HG02938 (cell line): ENCODE data around the gene CEMP1.

Experiments used
- ATAC-seq: cut with Tn5 transposase; IDR thresholded peaks from one replicate; pipeline ENCODE4 v1.9.1; 2021; ENCODE audit warnings: mild to moderate bottlenecking, moderate library complexity; ENCODE audit not compliant: unreplicated experiment

Gene CEMP1

GRCh38 chr16:2507052-2507659 is 24.1 kb downstream of the CEMP1 start:
- ATAC-seq: no peak

DNA sequence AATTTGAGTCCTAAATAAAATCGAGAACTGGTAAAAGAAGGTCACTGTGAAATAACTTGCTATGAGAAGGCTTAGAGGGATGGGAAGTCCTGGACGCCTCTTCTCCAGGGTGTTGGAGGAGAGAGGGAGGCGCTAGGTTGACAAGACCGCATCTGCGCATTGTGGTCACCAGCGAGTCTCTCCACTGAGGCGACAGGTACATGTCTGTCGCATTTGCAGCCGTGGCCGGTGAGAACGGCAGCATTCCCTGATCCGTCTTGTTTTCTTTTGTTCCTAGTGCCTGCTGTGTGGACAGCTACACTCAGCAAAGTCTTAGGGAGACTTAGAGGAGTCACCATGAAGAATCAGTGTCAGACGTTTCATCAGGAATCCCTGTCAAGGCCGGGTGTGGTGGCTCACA is 25.5 kb downstream of the CEMP1 start:
- no peak for ATAC-seq

DNA sequence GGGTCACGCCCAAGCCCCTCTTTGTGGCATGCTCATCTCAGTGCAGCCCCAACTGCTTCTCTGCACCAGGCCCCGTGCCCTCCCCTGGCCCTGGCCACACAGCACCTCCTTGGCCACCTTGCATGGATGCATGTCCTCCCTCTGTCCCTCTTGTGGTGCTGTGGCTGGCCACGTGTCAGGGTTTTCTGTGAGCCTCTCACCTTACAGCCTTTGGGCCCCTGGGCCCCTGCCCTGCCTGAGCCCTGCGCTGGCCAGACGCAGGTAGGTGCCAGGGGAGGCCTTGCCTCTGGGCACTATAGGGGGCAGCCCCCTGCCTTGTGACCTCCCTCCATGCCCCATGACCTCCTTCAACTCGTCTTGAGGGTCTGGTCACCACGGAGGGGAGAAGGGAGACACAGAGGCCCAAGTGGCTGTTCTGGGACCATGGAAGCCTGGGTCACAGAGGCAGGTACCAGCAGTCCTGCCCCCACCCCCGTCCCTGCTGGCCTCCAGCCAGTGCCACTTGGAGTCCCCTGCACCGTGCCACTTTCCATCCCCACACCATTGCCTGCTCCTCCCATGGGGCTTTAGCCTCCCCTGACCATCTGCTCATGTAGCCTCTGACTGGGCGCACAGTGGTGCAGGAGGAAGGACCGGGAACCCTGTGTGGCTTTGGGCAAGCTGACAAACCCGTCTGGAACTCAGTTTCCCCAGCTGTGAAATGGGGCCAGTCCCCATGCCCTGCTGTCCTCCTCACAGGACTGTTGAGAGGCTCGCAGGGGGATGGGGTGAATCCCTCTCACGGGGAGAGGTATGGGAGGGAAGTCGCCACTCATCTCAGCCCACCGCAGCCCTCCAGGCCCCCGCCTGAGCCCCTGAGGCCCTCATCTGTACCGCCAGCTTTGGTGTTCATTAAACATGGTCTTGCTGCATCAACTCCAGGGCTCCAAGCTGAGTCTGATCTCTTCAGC is 29.0 kb downstream of the CEMP1 start:
- ATAC-seq: no peak

DNA sequence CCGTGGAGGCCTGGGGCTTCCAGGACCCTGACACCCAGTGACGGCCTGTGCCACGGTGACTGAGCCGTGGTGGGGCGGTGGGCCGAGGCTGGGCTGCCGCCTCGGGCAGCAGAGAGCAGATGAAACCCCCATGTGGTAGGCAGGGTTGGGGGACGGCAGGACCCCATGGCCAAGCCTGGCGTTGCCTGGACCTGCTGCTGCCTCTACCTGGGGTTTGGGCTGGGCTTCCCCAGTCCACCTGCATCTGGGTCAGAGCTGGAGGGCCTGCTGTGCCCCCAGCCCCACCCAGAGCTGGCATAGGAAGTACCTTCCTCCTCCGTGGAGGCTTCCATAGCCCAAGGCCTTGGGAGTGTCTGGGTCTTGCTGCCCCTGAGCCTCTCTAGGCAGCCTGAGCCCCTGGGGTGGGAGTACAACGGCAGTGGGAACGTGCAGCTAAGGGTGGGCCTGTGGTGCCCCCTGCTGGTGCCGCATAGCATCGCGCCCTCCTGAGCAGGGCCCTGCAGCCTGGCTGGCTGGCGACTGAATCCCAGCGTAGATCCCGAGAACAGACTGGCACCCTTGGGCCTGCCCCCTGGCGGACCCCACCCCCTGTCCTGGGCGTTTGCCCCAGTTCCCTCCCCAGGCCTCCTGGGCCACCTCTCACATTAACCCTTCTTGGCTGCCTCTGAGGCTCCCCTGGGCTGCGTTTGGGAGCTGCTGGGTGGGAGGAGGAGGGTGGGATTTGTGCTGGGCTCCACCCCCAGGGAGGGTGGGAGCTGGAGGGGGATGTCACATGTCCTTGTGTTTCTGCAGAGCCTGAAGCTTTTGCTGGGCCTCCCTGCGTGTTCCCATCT is 30.1 kb downstream of the CEMP1 start:
- no peak for ATAC-seq

DNA sequence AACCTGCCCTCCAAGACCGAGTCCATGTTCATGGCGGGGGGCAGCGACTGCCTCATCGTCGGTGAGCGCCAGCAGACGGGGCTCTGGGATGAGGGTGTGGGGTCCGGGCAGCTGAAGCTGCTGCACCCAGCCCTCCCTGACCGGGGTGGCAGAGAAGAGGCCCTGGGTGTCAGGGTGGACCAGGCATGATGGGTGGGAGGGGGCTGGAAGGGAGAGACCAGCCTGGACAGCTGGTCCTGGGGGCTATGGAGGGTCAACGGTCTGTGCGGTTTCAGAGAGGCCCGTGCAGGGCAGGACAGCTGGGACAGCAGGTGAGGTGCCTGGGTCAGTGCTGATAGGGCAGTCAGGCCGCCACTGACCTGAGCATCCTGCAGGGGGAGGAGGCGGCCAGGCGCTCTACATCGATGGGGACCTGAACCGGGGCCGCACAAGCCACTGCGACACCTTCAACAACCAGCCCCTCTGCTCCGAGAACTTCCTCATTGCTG is 30.7 kb downstream of the CEMP1 start:
- ATAC-seq: no peak

DNA sequence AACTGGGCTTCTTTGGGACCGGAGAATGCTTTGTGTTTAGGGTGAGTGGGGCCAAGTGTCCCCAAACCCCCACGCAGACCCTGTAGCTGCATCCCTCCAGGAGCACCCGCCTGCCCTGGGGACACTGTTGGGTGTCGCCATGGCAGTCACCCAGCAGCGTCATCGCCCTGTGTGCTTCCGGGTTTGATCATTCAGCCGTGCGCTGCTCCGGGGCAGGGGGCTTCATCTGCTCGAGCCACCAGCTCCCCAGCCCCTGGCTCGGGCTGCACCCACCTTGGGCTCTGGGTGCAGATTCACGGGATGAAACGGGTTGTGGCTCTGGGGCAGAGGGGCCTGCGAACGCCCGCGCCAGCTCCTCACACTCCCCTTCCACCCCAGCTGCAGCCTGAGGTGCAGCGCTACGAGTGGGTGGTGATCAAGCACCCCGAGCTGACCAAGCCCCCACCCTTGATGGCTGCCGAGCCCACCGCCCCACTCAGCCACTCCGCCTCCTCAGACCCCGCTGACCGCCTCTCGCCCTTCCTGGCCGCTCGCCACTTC is 31.2 kb downstream of the CEMP1 start:
- ATAC-seq: no peak

DNA sequence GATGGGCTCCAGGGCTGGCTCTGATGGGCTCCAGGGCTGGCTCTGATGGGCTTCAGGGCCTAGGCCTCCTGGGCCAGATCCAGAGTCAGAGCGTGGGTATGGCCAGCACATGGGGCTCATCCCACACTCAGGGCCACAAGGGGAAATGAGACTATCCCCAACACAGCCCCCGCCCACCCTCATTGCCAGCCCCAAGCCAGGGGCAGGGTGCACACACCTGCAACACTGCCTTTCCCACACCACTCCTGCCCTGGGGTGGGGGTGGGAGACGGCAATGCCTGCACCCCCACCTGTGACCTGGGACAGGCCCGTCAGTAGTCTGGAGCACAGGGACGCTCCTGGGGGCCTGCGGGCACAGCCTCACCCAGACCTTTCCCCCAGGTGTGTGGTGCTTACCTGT is 31.8 kb downstream of the CEMP1 start:
- ATAC-seq: no peak

GRCh38 chr16:2498531-2499253 is 32.5 kb downstream of the CEMP1 start:
- no peak for ATAC-seq

DNA sequence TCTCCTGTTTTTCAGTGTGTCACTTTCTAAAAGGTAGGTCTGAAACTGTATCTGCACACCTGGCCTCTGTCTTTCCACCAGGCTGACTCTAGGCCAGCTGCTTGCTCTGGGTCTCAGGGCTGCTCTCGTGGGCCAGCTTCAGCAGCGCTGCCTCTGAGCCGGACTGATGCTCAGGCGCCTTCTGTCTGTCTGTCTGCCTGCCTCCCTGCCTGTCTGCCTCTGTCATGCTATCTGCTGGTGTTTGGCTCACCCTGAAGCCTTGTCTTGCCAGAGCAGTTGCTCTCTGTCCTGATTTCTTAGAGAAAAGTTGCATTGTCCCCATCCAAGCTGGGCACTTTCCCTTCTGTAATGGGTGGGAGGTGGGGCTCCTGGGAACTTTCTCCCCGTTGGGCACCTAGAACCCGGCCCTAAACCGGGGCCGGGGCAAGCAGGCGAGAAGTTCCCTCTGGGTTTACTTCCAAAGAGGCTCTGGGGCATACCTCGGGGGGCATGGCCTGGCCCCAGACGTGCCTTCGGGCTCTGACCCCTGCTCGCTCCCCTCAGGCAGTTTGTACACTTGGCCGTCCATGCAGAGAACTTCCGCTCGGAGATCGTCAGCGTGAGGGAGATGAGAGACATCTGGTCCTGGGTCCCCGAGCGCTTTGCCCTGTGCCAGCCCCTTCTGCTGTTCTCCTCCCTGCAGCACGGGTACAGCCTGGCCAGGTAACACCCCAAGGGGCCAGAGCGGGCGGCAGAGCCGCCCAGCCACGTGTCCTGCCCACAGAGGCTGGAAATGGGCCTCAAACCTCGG is 33.3 kb downstream of the CEMP1 start:
- no peak for ATAC-seq

- ATAC-seq: no peak
Observed at GRCh38 chr16:2497116-2497630, 34.0 kb downstream of the CEMP1 start.

DNA sequence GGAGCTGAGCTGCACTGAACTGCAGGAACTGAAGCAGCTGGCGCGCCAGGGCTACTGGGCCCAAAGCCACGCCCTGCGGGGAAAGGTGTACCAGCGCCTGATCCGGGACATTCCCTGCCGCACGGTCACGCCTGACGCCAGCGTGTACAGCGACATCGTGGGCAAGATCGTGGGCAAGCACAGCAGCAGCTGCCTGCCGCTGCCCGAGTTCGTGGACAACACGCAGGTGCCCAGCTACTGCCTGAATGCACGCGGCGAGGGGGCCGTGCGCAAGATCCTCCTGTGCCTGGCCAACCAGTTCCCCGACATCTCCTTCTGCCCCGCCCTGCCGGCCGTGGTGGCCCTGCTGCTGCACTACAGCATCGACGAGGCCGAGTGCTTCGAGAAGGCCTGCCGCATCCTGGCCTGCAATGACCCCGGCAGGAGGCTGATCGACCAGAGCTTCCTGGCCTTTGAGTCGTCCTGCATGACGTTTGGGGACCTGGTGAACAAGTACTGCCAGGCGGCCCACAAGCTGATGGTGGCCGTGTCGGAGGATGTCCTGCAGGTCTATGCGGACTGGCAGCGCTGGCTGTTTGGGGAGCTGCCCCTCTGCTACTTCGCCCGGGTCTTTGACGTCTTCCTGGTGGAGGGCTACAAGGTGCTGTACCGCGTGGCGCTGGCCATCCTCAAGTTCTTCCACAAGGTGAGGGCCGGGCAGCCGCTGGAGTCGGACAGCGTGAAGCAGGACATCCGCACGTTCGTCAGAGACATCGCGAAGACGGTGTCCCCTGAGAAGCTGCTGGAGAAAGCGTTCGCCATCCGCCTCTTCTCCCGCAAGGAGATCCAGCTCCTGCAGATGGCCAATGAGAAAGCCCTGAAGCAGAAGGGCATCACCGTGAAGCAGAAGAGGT is 34.7 kb downstream of the CEMP1 start:
- ATAC-seq: no peak

DNA sequence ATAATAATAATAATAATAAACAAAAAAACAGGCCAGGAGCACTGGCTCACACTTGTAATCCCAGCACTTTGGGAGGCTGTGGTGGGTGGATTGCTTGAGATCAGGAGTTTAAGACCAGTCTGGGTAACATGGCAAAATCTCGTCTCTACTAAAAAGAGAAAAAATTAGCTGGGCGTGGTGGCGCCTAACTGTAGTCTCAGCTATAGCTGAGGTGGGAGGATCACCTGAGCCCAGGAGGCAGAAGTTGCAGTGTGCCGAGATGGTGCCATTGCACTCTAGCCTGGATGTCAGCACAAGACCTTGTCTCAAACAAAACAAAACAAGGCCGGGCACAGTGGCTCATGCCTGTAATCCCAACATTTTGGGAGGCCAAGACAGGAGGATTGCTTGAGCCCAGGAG is 36.2 kb downstream of the CEMP1 start:
- no peak for ATAC-seq

- ATAC-seq: no peak
Observed at GRCh38 chr16:2494616-2495015, 36.6 kb downstream of the CEMP1 start.

DNA sequence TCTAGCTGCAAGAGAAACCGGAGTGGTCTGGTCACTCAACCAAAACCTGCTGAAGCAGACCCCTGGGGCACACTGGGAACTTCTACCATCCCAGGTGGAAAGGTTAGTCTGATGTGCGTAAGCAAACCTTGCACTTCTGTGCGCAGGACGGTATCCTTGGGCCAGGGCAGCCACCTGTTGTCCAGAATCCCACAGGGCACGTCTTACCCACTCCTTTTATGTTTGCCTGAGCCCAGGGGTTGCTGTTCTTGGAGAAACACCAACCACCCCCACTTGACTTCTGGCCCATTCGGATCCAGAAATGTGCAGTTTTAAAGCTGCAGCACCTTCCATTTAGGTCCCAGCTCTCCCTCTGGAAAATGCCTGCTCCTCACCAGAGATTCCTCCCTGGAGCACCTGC is 37.6 kb downstream of the CEMP1 start:
- ATAC-seq: no peak

DNA sequence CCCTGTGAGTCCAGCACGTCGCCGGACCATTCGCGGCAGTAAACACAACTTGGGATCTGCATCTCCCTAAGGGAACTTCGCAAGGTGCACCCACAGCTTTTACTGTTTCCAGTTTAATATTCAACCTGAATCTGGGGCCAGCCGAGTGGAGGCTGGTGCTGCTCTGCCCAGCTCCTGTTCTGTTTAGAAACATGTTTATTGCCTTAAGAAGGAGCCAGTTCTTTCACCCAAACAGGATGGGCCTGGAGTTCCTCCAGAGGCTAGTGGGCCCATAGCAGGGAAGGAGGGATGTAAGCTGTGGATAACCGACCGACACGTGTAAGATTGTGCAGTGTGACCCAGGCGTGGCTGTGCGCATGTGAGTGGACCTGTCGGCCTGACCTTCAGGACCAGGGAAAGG is 38.9 kb downstream of the CEMP1 start:
- ATAC-seq: no peak

DNA sequence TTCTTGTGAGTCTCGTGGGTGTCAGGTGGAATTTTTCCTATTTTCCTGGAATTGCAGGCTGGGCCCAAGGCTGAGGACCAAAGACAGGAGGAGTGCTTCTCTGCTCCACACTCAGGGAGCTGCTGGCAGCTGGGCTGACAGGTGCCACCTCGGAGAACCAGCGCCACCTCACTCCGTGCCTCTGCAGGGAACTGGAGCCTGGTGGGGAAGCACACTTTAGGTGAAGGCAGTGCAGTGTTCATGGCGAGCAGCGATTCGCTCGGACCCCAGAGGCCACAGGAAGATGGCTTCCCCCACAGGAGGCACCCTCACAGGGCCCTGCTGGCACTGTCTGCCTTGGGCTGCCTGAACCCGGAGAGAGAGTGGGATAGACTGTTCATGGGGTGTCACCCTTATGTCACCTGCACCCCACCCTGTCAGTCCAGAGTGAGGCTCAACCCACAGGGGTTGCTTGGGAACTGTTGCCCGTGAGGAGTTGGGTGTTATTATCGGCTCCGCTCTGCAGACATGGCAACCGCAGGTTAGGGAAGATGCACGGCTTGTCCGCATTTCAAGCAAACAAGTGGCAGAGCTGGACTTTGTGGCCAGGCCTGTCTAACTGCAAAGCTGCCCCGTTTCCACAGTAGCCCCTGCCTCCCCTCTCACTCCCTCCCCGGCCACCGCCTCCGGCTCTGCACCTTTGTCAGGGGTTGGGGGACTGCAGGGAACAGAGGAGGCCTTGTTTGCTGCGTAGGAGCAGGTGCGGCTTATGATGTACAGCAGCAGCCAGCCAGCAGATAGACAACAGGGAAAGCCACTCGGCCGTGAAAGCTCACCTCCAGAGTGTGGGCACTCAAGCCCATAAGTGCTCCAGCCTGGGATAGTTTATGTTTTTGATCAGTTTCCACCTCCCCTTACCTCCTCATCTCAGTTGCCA is 40.8 kb downstream of the CEMP1 start:
- no peak for ATAC-seq

GRCh38 chr16:2489581-2489980 is 41.6 kb downstream of the CEMP1 start:
- no peak for ATAC-seq
